ENCODE data around the gene DYNC2I2.
"Not testable (repeated sequence)": the region's sequence is repeated elsewhere in the genome, so short reads cannot be mapped to it uniquely, and the experiment has no call there.

Gene DYNC2I2

GRCh38 chr9:128696923-128697707 is 40.5 kb upstream of the DYNC2I2 start:
- H3K27me3 ChIP-seq (ENCODE audit: control insufficient read depth, insufficient read depth, low read length): no peaks in the 10 kb centered on the region
- H3K4me1 ChIP-seq (ENCODE audit: control insufficient read depth, insufficient read depth, low read length): peaks cover 10% of the 10 kb centered on the region
- H3K36me3 ChIP-seq (ENCODE audit: insufficient read depth, low read length): peaks cover 44% of the 10 kb centered on the region
- H3K9ac ChIP-seq (ENCODE audit: low read depth, low read length): no peak overlapping the region
- no peak overlapping the region for H3K4me3 ChIP-seq (ENCODE audit: low read length)
- no peak overlapping the region for H3K4me2 ChIP-seq (ENCODE audit: low read length)
- no peaks in the 10 kb centered on the region for H3K9me3 ChIP-seq (replicated peaks; ENCODE audit: low read length)

GRCh38 chr9:128694344-128694743 is 37.7 kb upstream of the DYNC2I2 start:
- Histone ChIP-seq H3K4me2 (ENCODE audit: low read length) (no peak overlapping the region), H3K27me3 (ENCODE audit: control insufficient read depth, insufficient read depth, low read length) (no peaks in the 10 kb centered on the region), H3K4me3 (ENCODE audit: low read length) (no peak overlapping the region), H3K9ac (ENCODE audit: low read depth, low read length) (no peak overlapping the region), H3K9me3 (replicated peaks; ENCODE audit: low read length) (no peaks in the 10 kb centered on the region), H3K36me3 (ENCODE audit: insufficient read depth, low read length) (peaks cover 55% of the 10 kb centered on the region), H3K4me1 (ENCODE audit: control insufficient read depth, insufficient read depth, low read length) (peaks cover 17% of the 10 kb centered on the region)

GRCh38 chr9:128693738-128694137 is 37.1 kb upstream of the DYNC2I2 start:
- not testable (repeated sequence) for H3K27me3 ChIP-seq (ENCODE audit: control insufficient read depth, insufficient read depth, low read length); H3K9me3 ChIP-seq (replicated peaks; ENCODE audit: low read length); H3K9ac ChIP-seq (ENCODE audit: low read depth, low read length); H3K4me2 ChIP-seq (ENCODE audit: low read length); H3K4me3 ChIP-seq (ENCODE audit: low read length)
- Histone ChIP-seq H3K4me1 (ENCODE audit: control insufficient read depth, insufficient read depth, low read length) (peaks cover 17% of the 10 kb centered on the region), H3K36me3 (ENCODE audit: insufficient read depth, low read length) (peaks cover 55% of the 10 kb centered on the region)

- Histone ChIP-seq H3K27me3 (ENCODE audit: control insufficient read depth, insufficient read depth, low read length) (no peaks in the 10 kb centered on the region), H3K4me3 (ENCODE audit: low read length) (peak overlapping the region; percentile 90), H3K9ac (ENCODE audit: low read depth, low read length) (peak overlapping the region; percentile 88), H3K4me1 (ENCODE audit: control insufficient read depth, insufficient read depth, low read length) (peaks cover 13% of the 10 kb centered on the region), H3K4me2 (ENCODE audit: low read length) (peak overlapping the region; percentile 98), H3K36me3 (ENCODE audit: insufficient read depth, low read length) (peaks cover 39% of the 10 kb centered on the region), H3K9me3 (replicated peaks; ENCODE audit: low read length) (no peaks in the 10 kb centered on the region)
Observed at GRCh38 chr9:128690684-128691034, 34.0 kb upstream of the DYNC2I2 start.

DNA sequence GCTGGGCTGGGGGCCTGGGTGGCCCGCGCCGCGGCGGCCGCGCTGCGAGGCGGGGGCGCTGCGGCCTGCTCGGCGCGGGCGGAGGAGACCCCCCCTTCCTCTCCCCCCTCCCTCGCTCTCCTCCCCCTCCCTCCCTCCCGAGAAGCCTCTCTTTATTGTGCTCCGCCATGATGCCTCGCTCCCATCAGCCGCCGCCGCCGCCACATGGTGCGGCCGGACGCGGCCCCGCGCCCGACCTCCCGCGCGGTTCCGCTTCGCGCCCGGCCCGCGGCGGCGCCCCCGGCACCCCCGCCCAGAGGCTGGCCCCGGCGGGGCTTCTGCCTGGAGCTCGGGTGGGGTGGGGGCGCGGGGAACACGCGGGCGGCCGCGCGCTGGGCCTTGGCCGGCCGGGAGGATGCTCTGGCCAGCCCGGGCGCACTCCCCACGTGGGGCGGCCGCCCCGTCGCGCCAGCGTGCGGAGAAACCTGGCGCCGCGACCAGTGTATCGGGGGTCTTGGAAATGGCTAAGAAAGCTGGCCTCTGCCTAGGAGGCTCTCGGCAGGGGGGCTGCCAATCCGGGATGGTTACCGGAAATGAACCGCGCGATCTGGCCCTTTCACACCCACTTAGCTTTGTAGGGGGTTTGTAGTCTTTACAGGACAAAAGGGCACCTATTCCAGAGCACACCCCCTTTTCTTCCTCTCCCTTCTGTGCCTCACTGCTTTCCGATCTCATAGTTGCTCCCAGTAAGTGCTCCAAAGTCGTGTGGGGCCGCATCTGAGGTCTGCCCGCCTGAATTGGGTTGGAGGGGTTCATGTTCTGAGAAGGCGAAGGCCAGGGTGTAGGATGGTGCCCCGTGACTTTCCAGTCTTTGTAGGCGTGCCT is 33.4 kb upstream of the DYNC2I2 start:
- Histone ChIP-seq H3K9ac (ENCODE audit: low read depth, low read length) (peak overlapping the region; percentile 88), H3K4me3 (ENCODE audit: low read length) (peak overlapping the region; percentile 90), H3K36me3 (ENCODE audit: insufficient read depth, low read length) (peaks cover 36% of the 10 kb centered on the region), H3K27me3 (ENCODE audit: control insufficient read depth, insufficient read depth, low read length) (no peaks in the 10 kb centered on the region), H3K4me1 (ENCODE audit: control insufficient read depth, insufficient read depth, low read length) (peaks cover 13% of the 10 kb centered on the region), H3K9me3 (replicated peaks; ENCODE audit: low read length) (no peaks in the 10 kb centered on the region), H3K4me2 (ENCODE audit: low read length) (peak overlapping the region; percentile 98)

DNA sequence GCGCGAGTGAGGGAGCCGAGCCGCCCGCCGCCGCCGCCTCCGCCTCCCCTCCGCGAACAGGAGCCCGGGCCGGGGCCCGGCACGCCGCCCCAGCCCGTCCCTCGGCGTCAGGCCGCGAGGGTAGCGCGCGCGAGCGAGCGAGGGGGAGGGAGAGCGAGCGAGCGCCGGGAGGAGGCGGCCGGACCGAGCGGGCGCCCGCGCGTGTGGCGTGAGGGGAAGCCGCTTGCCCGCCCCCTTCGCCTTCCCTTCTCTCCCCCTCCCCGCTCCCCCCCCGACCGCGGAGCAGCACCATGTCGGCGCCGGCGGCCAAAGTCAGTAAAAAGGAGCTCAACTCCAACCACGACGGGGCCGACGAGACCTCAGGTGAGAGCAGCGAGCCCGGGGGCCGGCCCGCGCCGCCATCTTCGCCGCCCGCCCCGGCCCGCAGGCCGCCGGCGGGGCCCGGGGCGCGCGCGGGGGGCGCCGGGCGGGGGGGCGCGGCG is 32.7 kb upstream of the DYNC2I2 start:
- Histone ChIP-seq H3K4me2 (ENCODE audit: low read length) (peak overlapping the region; percentile 46), H3K9ac (ENCODE audit: low read depth, low read length) (peak overlapping the region; percentile 88), H3K36me3 (ENCODE audit: insufficient read depth, low read length) (peaks cover 32% of the 10 kb centered on the region), H3K27me3 (ENCODE audit: control insufficient read depth, insufficient read depth, low read length) (no peaks in the 10 kb centered on the region), H3K9me3 (replicated peaks; ENCODE audit: low read length) (no peaks in the 10 kb centered on the region), H3K4me1 (ENCODE audit: control insufficient read depth, insufficient read depth, low read length) (peaks cover 17% of the 10 kb centered on the region), H3K4me3 (ENCODE audit: low read length) (peak overlapping the region; percentile 90)

DNA sequence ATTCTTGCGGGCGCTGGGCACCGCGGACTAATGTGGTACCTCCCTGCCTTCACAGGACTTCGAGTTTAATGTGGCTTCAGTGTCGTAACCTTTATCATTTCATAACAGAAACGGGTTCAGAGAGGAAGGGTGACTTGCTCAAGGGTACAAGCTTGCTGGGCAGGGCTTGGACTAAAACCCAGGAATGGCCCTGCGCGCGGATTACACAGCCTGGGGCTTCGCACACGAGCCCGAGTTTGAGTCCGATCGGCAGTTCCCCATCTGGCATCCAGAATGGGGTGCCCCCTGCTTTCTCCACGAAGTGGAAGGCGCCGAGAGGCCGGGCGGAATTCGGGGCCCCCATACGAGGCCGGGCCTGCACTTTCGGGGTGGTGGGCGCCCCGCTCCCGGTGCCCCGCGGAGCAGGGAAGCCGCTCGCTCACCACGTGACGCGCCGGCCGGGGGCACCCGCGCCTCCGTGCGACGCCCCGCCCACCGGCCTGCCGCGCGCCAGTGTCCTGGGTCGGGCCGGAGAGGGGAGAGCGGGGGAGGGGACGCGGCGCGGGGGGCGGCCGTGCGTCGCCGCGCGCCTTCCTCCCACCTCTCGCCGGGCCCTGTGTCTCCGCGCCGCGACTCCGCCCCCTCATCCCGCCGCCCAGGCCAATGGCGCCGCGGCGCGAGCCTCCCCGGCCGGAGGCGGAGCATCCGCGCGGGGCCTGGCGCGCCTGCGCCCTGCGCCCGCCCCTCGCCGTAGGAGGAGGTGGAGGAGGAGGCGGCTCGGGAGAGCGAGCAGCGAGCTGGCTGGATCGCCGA is 32.0 kb upstream of the DYNC2I2 start, which contains the start of gene SET:
Gene SET (plus strand): TSS at position 722 of the 792 bp plus-strand sequence. CDS start 361 bp downstream, outside the sequence.
- peaks cover 27% of the 10 kb centered on the region for H3K36me3 ChIP-seq (ENCODE audit: insufficient read depth, low read length)
- no peaks in the 10 kb centered on the region for H3K27me3 ChIP-seq (ENCODE audit: control insufficient read depth, insufficient read depth, low read length)
- H3K4me2 ChIP-seq (ENCODE audit: low read length): peak within 1 kb of the TSS; percentile 98
- no peaks in the 10 kb centered on the region for H3K9me3 ChIP-seq (replicated peaks; ENCODE audit: low read length)
- H3K4me1 ChIP-seq (ENCODE audit: control insufficient read depth, insufficient read depth, low read length): peaks cover 17% of the 10 kb centered on the region
- peak within 1 kb of the TSS; percentile 90 for H3K4me3 ChIP-seq (ENCODE audit: low read length)
- H3K9ac ChIP-seq (ENCODE audit: low read depth, low read length): peak within 1 kb of the TSS; percentile 88

- H3K27me3 ChIP-seq (ENCODE audit: control insufficient read depth, insufficient read depth, low read length): no peaks in the 10 kb centered on the region
- no peak overlapping the region for H3K4me3 ChIP-seq (ENCODE audit: low read length)
- H3K9ac ChIP-seq (ENCODE audit: low read depth, low read length): no peak overlapping the region
- H3K9me3 ChIP-seq (replicated peaks; ENCODE audit: low read length): no peaks in the 10 kb centered on the region
- H3K36me3 ChIP-seq (ENCODE audit: insufficient read depth, low read length): peaks cover 14% of the 10 kb centered on the region
- no peak overlapping the region for H3K4me2 ChIP-seq (ENCODE audit: low read length)
- peaks cover 22% of the 10 kb centered on the region for H3K4me1 ChIP-seq (ENCODE audit: control insufficient read depth, insufficient read depth, low read length)
Observed at GRCh38 chr9:128687453-128687852, 30.8 kb upstream of the DYNC2I2 start.

DNA sequence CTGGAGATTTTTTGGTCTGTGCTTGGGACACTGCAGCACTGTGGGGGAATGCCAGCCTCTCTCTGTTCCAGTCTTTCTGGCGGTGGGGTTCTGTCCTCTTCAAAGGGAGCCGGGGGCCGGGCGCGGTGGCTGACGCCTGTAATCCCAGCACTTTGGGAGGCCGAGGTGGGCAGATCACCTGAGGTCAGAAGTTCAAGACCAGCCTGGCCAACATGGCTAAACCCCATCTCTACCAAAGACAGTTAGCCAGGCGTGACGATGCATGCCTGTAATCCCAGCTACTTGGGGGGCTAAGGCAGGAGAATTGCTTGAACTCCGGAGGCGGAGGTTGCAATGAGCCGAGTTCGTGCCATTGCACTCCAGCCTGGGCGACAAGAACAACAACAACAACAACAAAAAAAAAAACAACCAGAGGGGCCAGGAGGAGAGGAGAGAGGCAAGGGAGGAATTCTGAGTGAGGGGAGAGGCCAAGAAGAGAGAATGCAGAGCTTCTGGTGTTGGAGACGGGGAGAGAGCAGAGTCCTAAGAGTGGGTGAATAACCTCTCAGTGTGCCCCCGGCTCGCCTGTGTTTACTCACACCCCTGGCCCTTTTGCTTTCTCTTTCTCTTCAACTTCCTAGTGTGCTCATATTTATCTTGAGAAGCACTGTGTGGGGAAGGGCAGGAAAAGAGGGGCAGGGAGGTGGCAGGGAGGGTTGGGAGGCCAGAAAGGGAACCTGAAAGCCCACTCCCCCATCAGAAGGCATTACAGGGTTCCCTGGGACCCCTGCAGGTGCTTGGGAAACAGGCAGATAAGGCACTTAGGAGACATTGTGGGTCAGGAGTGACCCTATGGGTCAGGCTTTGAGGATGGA is 29.2 kb upstream of the DYNC2I2 start:
- no peak overlapping the region for H3K4me2 ChIP-seq (ENCODE audit: low read length)
- no peaks in the 10 kb centered on the region for H3K27me3 ChIP-seq (ENCODE audit: control insufficient read depth, insufficient read depth, low read length)
- H3K9me3 ChIP-seq (replicated peaks; ENCODE audit: low read length): no peaks in the 10 kb centered on the region
- no peaks in the 10 kb centered on the region for H3K36me3 ChIP-seq (ENCODE audit: insufficient read depth, low read length)
- H3K4me1 ChIP-seq (ENCODE audit: control insufficient read depth, insufficient read depth, low read length): peaks cover 15% of the 10 kb centered on the region
- H3K9ac ChIP-seq (ENCODE audit: low read depth, low read length): no peak overlapping the region
- no peak overlapping the region for H3K4me3 ChIP-seq (ENCODE audit: low read length)

DNA sequence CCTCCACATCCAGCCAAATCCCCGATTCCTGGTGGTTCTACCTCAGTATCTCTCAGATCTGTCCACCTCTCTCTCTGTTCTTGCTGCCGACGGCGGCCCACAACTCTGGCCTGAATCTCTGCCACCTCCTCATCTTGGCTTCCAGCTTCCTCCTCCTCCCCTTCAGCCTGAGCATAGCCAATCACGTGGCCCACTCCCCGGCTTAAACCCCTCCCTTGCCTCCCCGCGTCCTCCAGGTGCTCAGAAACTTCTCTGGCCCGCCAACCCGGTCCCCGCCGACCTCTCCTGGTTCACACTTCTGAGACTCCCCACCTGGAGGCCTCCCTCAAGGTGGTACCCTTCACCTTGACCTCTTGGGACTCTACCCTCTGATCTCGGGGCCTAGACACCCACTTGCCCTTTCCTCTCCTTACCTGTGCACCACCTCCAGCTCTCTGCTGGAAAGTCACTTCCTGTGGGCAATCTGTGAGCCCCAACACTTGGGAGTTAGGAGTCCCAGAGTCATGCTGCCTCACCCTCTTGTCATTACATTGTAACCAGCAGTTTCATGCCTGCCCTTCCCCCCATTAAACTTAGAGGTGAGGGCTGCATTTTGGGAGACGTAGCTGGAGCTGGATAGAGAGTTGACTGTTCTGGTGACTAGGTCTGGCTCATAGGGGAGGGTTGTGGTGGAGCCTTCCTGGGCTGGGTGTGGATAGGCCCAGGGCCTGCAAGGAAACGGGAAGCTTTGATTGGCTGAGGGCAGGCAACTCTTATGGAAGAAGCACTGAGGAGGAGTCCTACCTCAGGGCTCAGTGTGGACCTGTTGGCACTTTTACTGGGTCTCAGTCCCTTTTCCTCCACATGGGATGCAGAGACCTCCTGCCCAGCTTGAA is 27.9 kb upstream of the DYNC2I2 start:
- no peaks in the 10 kb centered on the region for H3K36me3 ChIP-seq (ENCODE audit: insufficient read depth, low read length)
- no peak overlapping the region for H3K9ac ChIP-seq (ENCODE audit: low read depth, low read length)
- no peaks in the 10 kb centered on the region for H3K9me3 ChIP-seq (replicated peaks; ENCODE audit: low read length)
- H3K4me3 ChIP-seq (ENCODE audit: low read length): no peak overlapping the region
- H3K27me3 ChIP-seq (ENCODE audit: control insufficient read depth, insufficient read depth, low read length): no peaks in the 10 kb centered on the region
- no peak overlapping the region for H3K4me2 ChIP-seq (ENCODE audit: low read length)
- H3K4me1 ChIP-seq (ENCODE audit: control insufficient read depth, insufficient read depth, low read length): peaks cover 15% of the 10 kb centered on the region
